GM18861 (cell line): ENCODE measurements around the gene VAV3.

Experiments
- ATAC-seq: cut with Tn5 transposase; IDR thresholded peaks from one replicate; pipeline ENCODE4 v1.9.1; 2021; ENCODE audit not compliant: unreplicated experiment

VAV3 gene

GRCh38 chr1:107842241-107842640 lies 122.7 kb downstream of the VAV3 start:
- ATAC-seq = no peak

GRCh38 chr1:107840725-107841124 lies 124.3 kb downstream of the VAV3 start:
- no peak for ATAC-seq

GRCh38 chr1:107838056-107838455 lies 126.9 kb downstream of the VAV3 start:
- no peak for ATAC-seq

GRCh38 chr1:107835151-107835670 lies 129.8 kb downstream of the VAV3 start:
- ATAC-seq = no peak

- no peak for ATAC-seq
Observed at GRCh38 chr1:107833061-107833460, 131.9 kb downstream of the VAV3 start.

- no peak for ATAC-seq
Observed at GRCh38 chr1:107831921-107832320, 133.1 kb downstream of the VAV3 start.

GRCh38 chr1:107830526-107830925 lies 134.5 kb downstream of the VAV3 start:
- ATAC-seq = no peak

- no peak for ATAC-seq
Observed at GRCh38 chr1:107830075-107830474, 134.9 kb downstream of the VAV3 start.

- peak; percentile 82 for ATAC-seq
Observed at GRCh38 chr1:107829036-107829770, 135.8 kb downstream of the VAV3 start.

GRCh38 chr1:107824946-107825345 lies 140.0 kb downstream of the VAV3 start:
- no peak for ATAC-seq

- no peak for ATAC-seq
Observed at GRCh38 chr1:107821340-107821739, 143.6 kb downstream of the VAV3 start.

- ATAC-seq = no peak
Observed at GRCh38 chr1:107820801-107821200, 144.2 kb downstream of the VAV3 start.

GRCh38 chr1:107817935-107818334 lies 147.0 kb downstream of the VAV3 start:
- no peak for ATAC-seq

GRCh38 chr1:107817206-107817605 lies 147.8 kb downstream of the VAV3 start:
- ATAC-seq = no peak

- no peak for ATAC-seq
Observed at GRCh38 chr1:107810291-107810951, 154.6 kb downstream of the VAV3 start.

GRCh38 chr1:107807855-107808254 lies 157.1 kb downstream of the VAV3 start:
- no peak for ATAC-seq

- ATAC-seq = no peak
Observed at GRCh38 chr1:107807405-107807804, 157.6 kb downstream of the VAV3 start.

- ATAC-seq = no peak
Observed at GRCh38 chr1:107806902-107807301, 158.1 kb downstream of the VAV3 start.

GRCh38 chr1:107804741-107805140 lies 160.2 kb downstream of the VAV3 start:
- ATAC-seq = no peak

- ATAC-seq = no peak
Observed at GRCh38 chr1:107804134-107804533, 160.8 kb downstream of the VAV3 start.

- no peak for ATAC-seq
Observed at GRCh38 chr1:107803579-107803978, 161.4 kb downstream of the VAV3 start.

- ATAC-seq = no peak
Observed at GRCh38 chr1:107802654-107803053, 162.3 kb downstream of the VAV3 start.
